Upper lobe of left lung (tissue), 4 donors: ENCODE data around the gene ATAD1.

ENCODE experiments used
- CTCF ChIP-seq, 6 experiments: fragments of 450-650 bp in 4 of 6; fragments of 200-600 bp in 2 of 6; sonication (generic) in 2 of 6; IDR thresholded peaks; one replicate each; pipeline ENCODE4 v1.5.1; 2016 to 2019; ENCODE audit warnings: antibody characterized with exemption in 6 of 6
- POLR2A ChIP-seq, 4 donors: fragments of 450-650 bp; IDR thresholded peaks; one replicate each; pipeline ENCODE4 v1.5.1; 2016 to 2017; ENCODE audit warnings: antibody characterized with exemption in 4 of 4, mild to moderate bottlenecking in 2 of 4
- POLR2AphosphoS5 ChIP-seq, 2 donors: sonication (generic); formaldehyde crosslinking; IDR thresholded peaks; one replicate each; pipeline ENCODE4 v1.5.1; 2017; ENCODE audit warnings: antibody characterized with exemption in 2 of 2

- no peak for TF ChIP-seq CTCF (IDR thresholded peaks at IDR 0.05)
- TF ChIP-seq POLR2A (IDR thresholded peaks at IDR 0.05) = no peak
- no peak for TF ChIP-seq POLR2AphosphoS5 (IDR thresholded peaks at IDR 0.05)
Measured at GRCh38 chr10:87757685-87758084, 60.3 kb downstream of the ATAD1 start.
